HG02763 (cell line): Measurements from ENCODE around the gene EGF.

Source experiments
- ATAC-seq: cut with Tn5 transposase; IDR thresholded peaks from one replicate; pipeline ENCODE4 v1.9.1; 2021; ENCODE audit warnings: mild to moderate bottlenecking, moderate library complexity; ENCODE audit not compliant: unreplicated experiment

Gene EGF

GRCh38 chr4:109989618-109990017 is 76.9 kb downstream of the EGF start:
- ATAC-seq: no peak

- ATAC-seq: peak; percentile 80
Measured at GRCh38 chr4:109990261-109991257, 77.9 kb downstream of the EGF start.

GRCh38 chr4:109993116-109993515 is 80.4 kb downstream of the EGF start:
- no peak for ATAC-seq

GRCh38 chr4:109994415-109994827 is 81.7 kb downstream of the EGF start:
- peak; percentile 55 for ATAC-seq

- ATAC-seq: no peak
Measured at GRCh38 chr4:109996526-109996925, 83.8 kb downstream of the EGF start.

- ATAC-seq: peak; percentile 48
Measured at GRCh38 chr4:109998867-109999584, 86.3 kb downstream of the EGF start.

- ATAC-seq: no peak
Measured at GRCh38 chr4:109999585-109999912, 86.9 kb downstream of the EGF start.

- no peak for ATAC-seq
Measured at GRCh38 chr4:110002326-110002725, 89.6 kb downstream of the EGF start.

- no peak for ATAC-seq
Measured at GRCh38 chr4:110003401-110004187, 90.9 kb downstream of the EGF start.

GRCh38 chr4:110004556-110004955 is 91.9 kb downstream of the EGF start:
- no peak for ATAC-seq

GRCh38 chr4:110005461-110006056 is 92.9 kb downstream of the EGF start:
- ATAC-seq: peak; percentile 69

- ATAC-seq: no peak
Measured at GRCh38 chr4:110007217-110007616, 94.5 kb downstream of the EGF start.

GRCh38 chr4:110008540-110008939 is 95.9 kb downstream of the EGF start:
- no peak for ATAC-seq

- ATAC-seq: no peak
Measured at GRCh38 chr4:110009550-110009949, 96.9 kb downstream of the EGF start.

GRCh38 chr4:110010797-110011196 is 98.1 kb downstream of the EGF start:
- no peak for ATAC-seq

GRCh38 chr4:110012917-110013316 is 100.2 kb downstream of the EGF start:
- no peak for ATAC-seq

- ATAC-seq: no peak
Measured at GRCh38 chr4:110014233-110014632, 101.5 kb downstream of the EGF start.

GRCh38 chr4:110019153-110019552 is 106.5 kb downstream of the EGF start:
- no peak for ATAC-seq

- no peak for ATAC-seq
Measured at GRCh38 chr4:110020139-110020538, 107.5 kb downstream of the EGF start.

- no peak for ATAC-seq
Measured at GRCh38 chr4:110020646-110021443, 108.2 kb downstream of the EGF start.
